CD4-positive, alpha-beta memory T cell (primary cell): ENCODE data around the gene SYNCRIP. TPM values are rescaled to one million over a fixed set of nuclear protein-coding genes. Genes with fewer than 3 reads are reported as not detected.
"Not testable (repeated sequence)": the region's sequence is repeated elsewhere in the genome, so short reads cannot be mapped to it uniquely, and the experiment has no call there.

ENCODE experiments used
- CTCF ChIA-PET: fragments of 350-600 bp; sonication (Branson Sonifier 250); formaldehyde crosslinking; loops from one replicate; lab custom pipeline; 2021; ENCODE audit warnings: inconsistent platforms; ENCODE audit not compliant: partially characterized antibody; lab: Charles Lee
- POLR2A ChIA-PET: fragments of 350-600 bp; sonication (Branson Sonifier 250); formaldehyde crosslinking; loops from one replicate; lab custom pipeline; 2021; ENCODE audit not compliant: partially characterized antibody; lab: Charles Lee
- DNase-seq, 5 donors: peaks; one replicate each; pipeline versions ENCODE4 v3.0.0 to v3.0.0-alpha.2; 2020 to 2022; ENCODE audit warnings: mixed read lengths in 1 of 5
- H3K27ac ChIP-seq: one replicate; pipeline ENCODE4 v1.7.0; 2013; ENCODE audit warnings: low read depth, low read length
- H3K27me3 ChIP-seq: 2 replicates; pipeline ENCODE4 v1.7.0; 2013; ENCODE audit warnings: mild to moderate bottlenecking, low read length, moderate library complexity; ENCODE audit not compliant: insufficient read depth
- H3K36me3 ChIP-seq: 2 replicates; pipeline ENCODE4 v1.7.0; 2013; ENCODE audit warnings: mild to moderate bottlenecking, low read length, moderate library complexity; ENCODE audit not compliant: insufficient read depth
- H3K4me1 ChIP-seq: 2 replicates; pipeline ENCODE4 v1.7.0; 2013; ENCODE audit warnings: mild to moderate bottlenecking, low read length, moderate library complexity; ENCODE audit not compliant: insufficient read depth
- H3K4me3 ChIP-seq, 2 donors: one replicate each; pipeline ENCODE4 v1.7.0; 2013; ENCODE audit warnings: low read length in 2 of 2, mild to moderate bottlenecking in 1 of 2
- H3K9me3 ChIP-seq, 2 donors: one replicate each; pipeline ENCODE4 v1.7.0; 2013; ENCODE audit warnings: low read length in 2 of 2, control low read depth in 1 of 2; ENCODE audit not compliant: control insufficient read depth in 1 of 2
- H3K27ac Mint-ChIP-seq, 7 donors: one replicate each; pipeline ENCODE4 v1.8.0; 2020 to 2021; ENCODE audit warnings: mixed read lengths in 7 of 7, mild to moderate bottlenecking in 6 of 7, inconsistent platforms in 3 of 7, moderate library complexity in 3 of 7
- H3K27me3 Mint-ChIP-seq, 2 donors: one replicate each; pipeline ENCODE4 v1.8.0; 2020 to 2021; ENCODE audit warnings: mixed read lengths in 2 of 2
- H3K36me3 Mint-ChIP-seq, 2 donors: one replicate each; pipeline ENCODE4 v1.8.0; 2020 to 2021; ENCODE audit warnings: mixed read lengths in 2 of 2, inconsistent platforms in 1 of 2, mild to moderate bottlenecking in 1 of 2
- H3K4me1 Mint-ChIP-seq, 4 donors: one replicate each; pipeline ENCODE4 v1.8.0; 2020 to 2021; ENCODE audit warnings: mixed read lengths in 4 of 4, mild to moderate bottlenecking in 1 of 4
- H3K4me3 Mint-ChIP-seq, 8 donors: one replicate each; pipeline ENCODE4 v1.8.0; 2020 to 2021; ENCODE audit warnings: mixed read lengths in 8 of 8, mild to moderate bottlenecking in 7 of 8, moderate library complexity in 6 of 8, inconsistent platforms in 3 of 8
- H3K9me3 Mint-ChIP-seq, 8 donors: one replicate each; pipeline ENCODE4 v1.8.0; 2020 to 2021; ENCODE audit warnings: mixed read lengths in 8 of 8, mild to moderate bottlenecking in 5 of 8, inconsistent platforms in 3 of 8, moderate library complexity in 1 of 8
- intact Hi-C: fragments of 100-400 bp; cut with micrococcal nuclease; formaldehyde crosslinking; loops from one replicate; pipeline ENCODE4 v1.15.1; 2023
- polyA plus RNA-seq, 2 donors: library from polyadenylated mRNA; unstranded; fragments of 300-500 nt; fragmentation: Illumina TruSeq; gene quantifications; one replicate each; pipeline ENCODE4 v1.2.3, GENCODE V29; 2021
- total RNA-seq, 2 experiments: library from RNA; stranded (reverse); gene quantifications; one replicate each; pipeline ENCODE4 v1.2.3, GENCODE V29; 2021

The SYNCRIP gene
- total and polyA plus RNA-seq, 4 experiments from 2014 or later = 52.1 to 94.1 (median 82.8) TPM

DNA sequence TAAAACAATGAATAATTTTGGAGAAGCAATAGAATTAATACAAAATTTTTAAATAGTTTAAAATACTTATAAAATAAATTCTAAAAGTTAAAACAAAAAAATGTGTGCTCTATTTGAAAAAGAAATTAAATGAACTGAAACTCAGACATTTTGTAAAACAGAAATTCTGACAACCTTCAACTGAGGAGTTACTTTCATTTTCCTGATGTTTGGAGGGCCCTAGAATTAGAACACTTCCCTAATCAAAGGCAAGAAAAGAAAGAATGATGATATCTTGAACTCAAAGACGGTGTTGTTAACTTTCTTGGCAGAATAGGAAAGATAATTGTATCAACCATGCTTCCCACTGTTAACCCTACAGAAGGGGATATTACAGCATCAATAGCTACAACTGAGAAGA is 77.0 kb downstream of the SYNCRIP start:
- intact Hi-C loops = no loop called here
- peaks cover 8% of the 10 kb centered on the region for H3K36me3 ChIP-seq
- POLR2A ChIA-PET = interaction anchor here (2.0 kb wide), 1 partner anchor 27 kb away, joined by 4 read pairs; no protein-coding TSS in a partner anchor
- no peak overlapping the region for H3K27ac ChIP-seq
- H3K4me3 ChIP-seq = no peak overlapping the region
- H3K4me1 ChIP-seq = no peaks in the 10 kb centered on the region
- Mint-ChIP-seq H3K27ac (peak overlapping the region in 1 of 7 donors; percentile 17), H3K4me1 (peaks cover 0 to 6% (median 0%) of the 10 kb centered on the region in 4 donors), H3K27me3 (no peaks in the 10 kb centered on the region), H3K9me3 (peaks cover 0 to 3% (median 0%) of the 10 kb centered on the region in 8 donors), H3K36me3 (peaks cover 44 to 57% of the 10 kb centered on the region in 2 donors), H3K4me3 (no peak overlapping the region)
- no peaks in the 10 kb centered on the region for H3K27me3 ChIP-seq
- CTCF ChIA-PET = interaction anchor here (1.0 kb wide), 1 partner anchor 15 kb away, joined by 3 read pairs; no protein-coding TSS in a partner anchor
- H3K9me3 ChIP-seq = no peaks in the 10 kb centered on the region
- no peak for DNase-seq

DNA sequence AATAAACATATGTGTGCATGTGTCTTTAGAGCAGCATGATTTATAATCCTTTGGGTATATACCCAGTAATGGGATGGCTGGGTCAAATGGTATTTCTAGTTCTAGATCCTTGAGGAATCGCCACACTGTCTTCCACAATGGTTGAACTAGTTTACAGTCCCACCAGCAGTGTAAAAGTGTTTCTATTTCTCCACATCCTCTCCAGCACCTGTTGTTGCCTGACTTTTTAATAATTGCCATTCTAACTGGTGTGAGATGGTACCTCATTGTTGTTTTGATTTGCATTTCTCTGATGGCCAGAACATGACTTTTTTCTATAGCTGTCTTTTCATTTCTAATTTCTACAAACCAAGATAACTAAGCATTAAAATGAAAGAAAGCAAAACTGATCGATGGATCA is 78.5 kb downstream of the SYNCRIP start:
- H3K27ac ChIP-seq, H3K36me3 ChIP-seq, DNase-seq, H3K9me3 Mint-ChIP-seq, H3K9me3 ChIP-seq, H3K4me1 ChIP-seq, H3K27me3 Mint-ChIP-seq, intact Hi-C loops, H3K4me3 Mint-ChIP-seq, H3K4me3 ChIP-seq, H3K27ac Mint-ChIP-seq, CTCF ChIA-PET, H3K27me3 ChIP-seq, H3K4me1 Mint-ChIP-seq: not testable (repeated sequence)
- POLR2A ChIA-PET = interaction anchor here (2.0 kb wide), 1 partner anchor 29 kb away, joined by 4 read pairs; no protein-coding TSS in a partner anchor
- peaks cover 52 to 63% of the 10 kb centered on the region in 2 donors for H3K36me3 Mint-ChIP-seq

Other genes with a start within 250 kb of the SYNCRIP start
- gene NT5E, start 192.8 kb downstream of the SYNCRIP start, total RNA-seq = 1 to 10 TPM; 3.3 TPM
- 10 to 100 TPM; 14.9 to 15.8 TPM for gene NT5E, start 192.8 kb downstream of the SYNCRIP start, polyA plus RNA-seq
- 10 to 100 TPM; 63.0 to 70.3 TPM for gene SNX14, start 49.0 kb downstream of the SYNCRIP start, total RNA-seq
- gene SNX14, start 49.0 kb downstream of the SYNCRIP start, polyA plus RNA-seq = 10 to 100 TPM; 42.6 to 58.7 TPM